T-helper 2 cell treated with Interferon-gamma antibody and Interleukin-4, amounts not matched to agents 100 ng/mL and 5 ng/mL, for 36 hours (primary cell): ENCODE results near the gene NRSN2. TPM values are rescaled to one million over a fixed set of nuclear protein-coding genes. Genes with fewer than 3 reads are reported as not detected.
"Not testable (repeated sequence)": the region's sequence is repeated elsewhere in the genome, so short reads cannot be mapped to it uniquely, and the experiment has no call there.

Source experiments
- intact Hi-C: fragments of 100-400 bp; cut with micrococcal nuclease; formaldehyde crosslinking; loops from one replicate; pipeline ENCODE4 v1.15.1; 2023
- total RNA-seq: library from RNA; stranded (reverse); gene quantifications from 2 replicates; pipeline ENCODE4 v1.2.3, GENCODE V29; 2022

Gene NRSN2
- total RNA-seq, 1 donor from 2014 or later = 4.0 TPM

- intact Hi-C loops = loop anchor here (1.0 to 2.0 kb wide), 5 partner anchors 14 to 138 kb away; partner anchors contain the start of genes C20orf96, TBC1D20, TRIB3 and ZCCHC3
Measured at GRCh38 chr20:324177-325044, 22.5 kb upstream of the NRSN2 start.

GRCh38 chr20:325045-325888, 21.6 kb upstream of the NRSN2 start, which contains the start of gene SOX12:
SOX12 (plus strand) TSS chr20:325552; CDS start chr20:325925, 373 bp downstream.
- intact Hi-C loops = loop anchor here (1.0 to 2.0 kb wide), 4 partner anchors 28 to 137 kb away; partner anchors contain the start of genes C20orf96, TBC1D20, TRIB3 and ZCCHC3

- intact Hi-C loops = loop anchor here (1.0 to 2.0 kb wide), 4 partner anchors 29 to 136 kb away; partner anchors contain the start of genes C20orf96, TBC1D20, TRIB3 and ZCCHC3
Measured at GRCh38 chr20:325889-326644, 20.8 kb upstream of the NRSN2 start.

GRCh38 chr20:326645-327185, 20.2 kb upstream of the NRSN2 start:
- intact Hi-C loops = loop anchor here (1.0 kb wide), 1 partner anchor 22 kb away; no protein-coding TSS in a partner anchor

GRCh38 chr20:327186-328026, 19.5 kb upstream of the NRSN2 start:
- intact Hi-C loops = loop anchor here (1.0 kb wide), 1 partner anchor 21 kb away; no protein-coding TSS in a partner anchor

- intact Hi-C loops = no loop called here
Measured at GRCh38 chr20:328027-328974, 18.6 kb upstream of the NRSN2 start.

GRCh38 chr20:328975-329695, 17.8 kb upstream of the NRSN2 start:
- intact Hi-C loops = no loop called here

GRCh38 chr20:329851-330232, 17.1 kb upstream of the NRSN2 start:
- intact Hi-C loops = loop anchor here (1.0 kb wide), 3 partner anchors 17 to 121 kb away; partner anchors contain the start of gene NRSN2

GRCh38 chr20:330233-331149, 16.4 kb upstream of the NRSN2 start:
- intact Hi-C loops = loop anchor here (1.0 kb wide), 3 partner anchors 17 to 121 kb away; partner anchors contain the start of gene NRSN2

GRCh38 chr20:334578-334977, 12.3 kb upstream of the NRSN2 start:
- intact Hi-C loops = no loop called here

- intact Hi-C loops = not testable (repeated sequence)
Measured at GRCh38 chr20:336040-336439, 10.9 kb upstream of the NRSN2 start.

- intact Hi-C loops = no loop called here
Measured at GRCh38 chr20:341682-342081, 5.2 kb upstream of the NRSN2 start.

GRCh38 chr20:343107-343506, 3.8 kb upstream of the NRSN2 start:
- intact Hi-C loops = no loop called here

- intact Hi-C loops = loop anchor here (2.0 kb wide), 1 partner anchor 61 kb away; no protein-coding TSS in a partner anchor
Measured at GRCh38 chr20:346033-346639, 775 bp upstream of the NRSN2 start.

- intact Hi-C loops = loop anchor here (1.0 to 2.0 kb wide), 2 partner anchors 17 to 60 kb away; no protein-coding TSS in a partner anchor
Measured at GRCh38 chr20:347317-347639, 367 bp downstream of the NRSN2 start.
